A673 (cell line): ENCODE data around the gene LINC00237.

ENCODE experiments used
- EZH2 ChIP-seq: fragments of 200-600 bp; sonication (generic); IDR thresholded peaks from 2 replicates; pipeline ENCODE4 v1.6.1; 2017; ENCODE audit warnings: borderline replicate concordance, low read depth, mild to moderate bottlenecking, mixed read lengths, antibody characterized with exemption, low read length; ENCODE audit not compliant: poor library complexity, severe bottlenecking
- TF ChIP-seq, protein P1 (sequence below): fragments of 300-800, 200-600 bp; sonication (generic); conservative IDR thresholded peaks from 2 replicates; pipeline ENCODE4 v1.5.1; 2017; ENCODE audit warnings: low read depth, mild to moderate bottlenecking, antibody characterized with exemption, low read length, moderate library complexity, mixed read lengths

DNA sequence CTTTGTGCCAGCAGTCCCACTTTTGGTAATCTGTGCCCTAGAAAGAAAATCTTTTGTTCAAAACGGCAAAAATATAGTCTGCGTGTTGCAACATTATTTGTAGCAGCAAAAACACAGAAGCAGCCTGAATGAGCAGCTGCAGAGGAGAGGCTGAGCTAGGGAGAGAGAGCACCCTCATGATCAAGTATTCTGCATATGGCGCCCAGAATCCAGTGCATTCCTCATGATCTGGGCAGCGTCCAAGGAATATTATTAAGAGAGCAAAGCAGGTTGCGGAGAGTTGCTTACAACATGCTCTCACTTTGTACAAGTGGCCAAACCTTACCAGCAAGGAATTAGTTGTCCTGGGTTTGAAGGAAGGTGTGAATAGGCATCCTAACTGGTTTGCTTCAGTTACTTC, 45.6 kb upstream of the LINC00237 start:
- TF ChIP-seq EZH2: no peak
- TF ChIP-seq, protein P1, sequence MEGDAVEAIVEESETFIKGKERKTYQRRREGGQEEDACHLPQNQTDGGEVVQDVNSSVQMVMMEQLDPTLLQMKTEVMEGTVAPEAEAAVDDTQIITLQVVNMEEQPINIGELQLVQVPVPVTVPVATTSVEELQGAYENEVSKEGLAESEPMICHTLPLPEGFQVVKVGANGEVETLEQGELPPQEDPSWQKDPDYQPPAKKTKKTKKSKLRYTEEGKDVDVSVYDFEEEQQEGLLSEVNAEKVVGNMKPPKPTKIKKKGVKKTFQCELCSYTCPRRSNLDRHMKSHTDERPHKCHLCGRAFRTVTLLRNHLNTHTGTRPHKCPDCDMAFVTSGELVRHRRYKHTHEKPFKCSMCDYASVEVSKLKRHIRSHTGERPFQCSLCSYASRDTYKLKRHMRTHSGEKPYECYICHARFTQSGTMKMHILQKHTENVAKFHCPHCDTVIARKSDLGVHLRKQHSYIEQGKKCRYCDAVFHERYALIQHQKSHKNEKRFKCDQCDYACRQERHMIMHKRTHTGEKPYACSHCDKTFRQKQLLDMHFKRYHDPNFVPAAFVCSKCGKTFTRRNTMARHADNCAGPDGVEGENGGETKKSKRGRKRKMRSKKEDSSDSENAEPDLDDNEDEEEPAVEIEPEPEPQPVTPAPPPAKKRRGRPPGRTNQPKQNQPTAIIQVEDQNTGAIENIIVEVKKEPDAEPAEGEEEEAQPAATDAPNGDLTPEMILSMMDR: no peak
